ENCODE measurements around the gene MIOS.

The MIOS gene

DNA sequence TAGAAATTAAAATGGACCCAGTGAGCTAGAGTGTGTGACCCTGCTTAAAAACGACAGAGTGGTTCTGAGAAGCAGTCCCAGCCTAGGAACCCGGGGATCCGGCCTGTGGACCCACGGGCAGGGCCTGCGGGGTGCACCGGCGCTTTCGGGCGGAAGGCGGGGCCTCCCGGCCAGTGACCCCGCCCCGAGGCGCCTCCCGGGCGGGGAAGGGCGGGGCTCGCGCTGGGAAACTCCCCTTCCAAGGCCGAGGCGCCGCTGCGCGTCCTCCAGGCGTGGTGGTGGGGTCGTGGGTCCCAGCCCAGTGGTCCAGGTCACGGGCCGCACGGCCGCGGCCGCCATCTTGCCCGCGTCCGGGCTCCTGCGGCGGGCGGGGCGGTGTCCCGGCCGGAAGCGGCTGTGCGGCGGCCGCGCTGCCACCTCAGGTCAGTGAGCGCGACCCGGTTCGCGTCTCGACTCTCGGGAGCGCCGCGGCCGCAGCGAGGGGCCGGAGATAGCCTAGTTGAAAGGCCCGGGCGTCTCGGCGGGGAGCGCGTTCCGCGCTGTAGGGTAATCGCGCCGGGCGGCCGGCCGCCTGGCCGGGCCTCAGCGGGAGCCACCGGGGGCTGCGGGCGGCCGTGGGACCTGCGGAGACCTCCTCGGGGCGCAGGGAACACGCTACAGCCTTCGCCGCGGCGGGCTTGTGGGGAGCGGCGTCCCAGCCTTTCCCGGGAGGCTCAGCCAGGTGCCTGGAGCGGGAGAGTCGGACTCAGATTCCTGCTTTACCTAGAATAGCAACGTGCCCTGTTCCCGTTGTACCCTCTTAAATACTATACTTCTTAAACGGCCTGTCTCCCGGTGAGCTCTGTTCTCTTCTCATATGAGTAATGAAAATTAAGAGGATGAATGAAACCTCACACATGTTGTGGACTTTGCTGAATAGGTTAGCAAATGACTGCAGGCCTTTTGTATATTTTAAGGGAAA lies at the start of gene MIOS:
Gene MIOS (plus strand): TSS at position 234 of the 961 bp plus-strand sequence. CDS start 5,592 bp downstream, outside the sequence.
- peak; percentile 53 to 78 (median 59) for DNase-seq

DNA sequence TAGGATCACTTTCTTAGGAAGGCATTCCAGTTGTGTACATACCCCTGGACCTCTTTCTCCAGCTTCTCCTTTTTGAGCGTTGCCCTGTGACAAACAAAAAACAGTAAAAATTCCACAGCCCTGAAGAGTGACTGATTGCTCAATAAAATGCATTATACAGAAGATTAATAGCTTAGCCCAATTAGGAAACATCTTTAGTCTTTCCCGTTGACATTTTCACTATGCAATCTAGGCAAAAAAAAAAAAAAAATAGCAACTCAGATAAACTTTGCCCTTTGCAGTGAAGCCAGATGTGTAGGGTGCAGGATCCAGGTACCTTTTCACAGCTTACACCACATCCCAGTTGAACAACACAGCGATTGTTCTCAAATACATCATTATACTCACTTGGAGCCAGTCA lies 48.9 kb upstream of the MIOS start:
- DNase-seq = no peak

DNA sequence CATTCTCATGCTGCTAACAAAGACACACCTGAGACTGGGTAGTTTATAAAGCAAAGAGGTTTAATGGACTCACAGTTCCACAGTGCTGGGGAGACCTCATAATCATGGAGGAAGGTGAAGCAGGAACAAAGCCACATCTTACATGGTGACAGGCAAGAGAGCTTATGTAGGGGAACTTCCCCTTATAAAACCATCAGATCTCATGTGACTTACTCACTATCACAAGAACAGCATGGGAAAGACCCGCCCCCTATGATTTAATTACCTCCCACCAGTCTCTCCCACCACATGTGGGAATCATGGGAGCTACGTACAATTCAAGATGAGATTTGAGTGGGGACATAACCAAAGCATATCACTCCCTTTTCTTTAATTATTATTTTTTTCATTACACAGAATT lies 47.6 kb upstream of the MIOS start:
- DNase-seq = no peak

DNA sequence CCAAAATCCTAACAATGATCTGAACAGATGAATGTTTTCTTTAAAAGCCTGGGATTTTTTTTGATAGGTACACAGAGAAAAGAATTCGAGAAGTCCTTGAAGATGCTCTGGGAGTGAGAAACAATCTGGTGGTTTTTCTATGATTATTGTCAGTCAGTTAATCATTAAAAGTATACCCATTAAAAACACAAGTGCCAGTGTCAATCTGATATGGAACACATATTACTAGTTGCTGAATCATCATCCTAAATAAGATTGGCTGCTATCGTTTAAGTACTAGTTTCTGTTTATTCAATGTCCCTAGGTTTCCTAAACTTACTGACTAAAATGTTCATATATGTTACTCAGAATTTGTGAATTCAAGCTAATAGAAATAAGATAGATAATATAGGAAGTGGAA lies 47.2 kb upstream of the MIOS start:
- DNase-seq = no peak

DNA sequence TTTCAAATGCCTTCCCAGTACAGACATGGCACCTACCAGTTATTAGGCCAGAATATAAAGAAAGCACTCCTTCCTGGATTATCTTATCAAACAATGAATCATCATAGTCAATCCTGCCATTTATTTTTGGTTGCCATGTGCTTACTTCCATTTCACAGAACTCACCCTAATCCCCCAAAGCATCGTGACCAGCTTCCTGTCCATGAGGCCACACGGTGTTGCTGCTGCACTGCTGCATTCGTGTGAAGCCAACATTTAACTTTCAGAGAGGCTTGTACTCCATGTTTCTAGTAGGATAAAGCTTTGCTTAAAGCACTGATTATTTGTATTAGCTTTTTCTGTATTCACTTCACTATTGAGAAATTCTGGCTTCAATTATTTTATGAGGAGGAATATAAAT lies 45.4 kb upstream of the MIOS start:
- DNase-seq = no peak

DNA sequence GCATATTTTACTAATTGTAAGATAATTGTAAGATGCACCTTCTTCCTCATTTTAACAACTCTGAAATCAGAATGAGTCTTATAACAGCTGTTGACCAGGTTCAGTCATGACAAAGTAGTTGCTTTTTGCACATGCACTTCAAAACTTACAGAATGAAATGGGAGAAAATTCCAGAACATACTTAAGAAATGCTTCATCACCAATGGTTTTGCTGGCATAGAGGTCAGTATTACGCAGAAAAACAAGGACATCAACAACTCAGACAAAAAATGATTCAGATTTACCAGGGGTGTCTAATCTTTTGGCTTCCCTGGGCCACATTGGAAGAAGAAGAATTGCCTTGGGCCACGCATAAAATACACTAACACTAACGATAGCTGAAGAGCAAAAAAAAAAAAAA lies 44.3 kb upstream of the MIOS start:
- no peak for DNase-seq

DNA sequence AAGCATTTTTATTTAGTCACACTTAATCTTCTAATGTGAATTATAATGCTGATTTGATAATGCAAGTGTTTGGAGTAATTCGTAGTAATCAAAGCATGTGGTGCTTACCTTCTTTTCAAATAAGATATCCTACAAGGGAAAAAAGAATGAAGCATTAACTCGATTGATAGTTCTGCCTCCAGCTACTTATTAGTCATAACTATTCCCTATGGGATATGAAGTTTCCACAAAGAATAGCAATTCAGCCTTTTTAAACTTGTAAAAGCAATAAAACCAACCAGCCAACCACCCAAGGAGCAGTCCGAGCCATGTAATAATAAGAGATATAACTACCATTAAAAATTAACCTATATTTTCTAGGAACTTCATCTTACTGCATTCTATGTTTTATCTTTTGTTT lies 42.6 kb upstream of the MIOS start:
- no peak for DNase-seq

DNA sequence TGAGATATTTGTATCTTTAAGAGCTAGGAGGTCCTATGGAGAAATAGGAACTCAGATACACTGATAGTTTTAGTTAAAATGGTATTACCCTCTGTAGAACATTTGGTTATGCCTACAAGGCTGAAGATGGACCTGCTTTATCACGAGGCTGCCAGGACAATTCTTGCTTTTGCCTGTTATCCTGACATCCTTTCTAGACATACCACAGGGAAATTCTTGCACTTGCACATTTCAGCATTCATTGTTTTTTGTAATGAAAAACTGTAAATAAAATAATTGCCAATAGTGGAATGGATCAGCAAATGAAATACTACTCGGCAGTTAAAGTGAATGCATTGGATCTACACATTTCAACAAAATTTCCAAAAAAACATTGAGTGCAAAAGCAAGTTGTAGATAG lies 40.7 kb upstream of the MIOS start:
- DNase-seq = no peak

DNA sequence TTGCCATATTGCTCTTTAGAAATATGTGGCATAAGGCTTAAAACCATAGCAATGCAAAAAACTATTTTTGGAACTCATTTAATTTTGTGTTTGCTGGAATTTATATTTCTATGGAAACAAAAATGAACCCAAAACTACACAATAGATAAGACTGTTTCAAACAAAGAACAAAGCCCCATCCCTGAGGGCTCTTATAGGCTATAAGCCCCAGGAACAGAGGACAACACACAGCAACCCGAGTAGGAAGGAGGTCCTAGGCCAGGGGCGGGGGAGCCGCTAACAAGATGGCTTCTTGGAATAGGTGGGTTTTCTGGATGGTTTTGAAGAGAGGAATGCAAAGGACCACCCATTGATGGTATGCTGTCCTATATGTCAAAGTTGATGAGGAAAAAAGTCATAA lies 39.6 kb upstream of the MIOS start:
- no peak for DNase-seq

DNA sequence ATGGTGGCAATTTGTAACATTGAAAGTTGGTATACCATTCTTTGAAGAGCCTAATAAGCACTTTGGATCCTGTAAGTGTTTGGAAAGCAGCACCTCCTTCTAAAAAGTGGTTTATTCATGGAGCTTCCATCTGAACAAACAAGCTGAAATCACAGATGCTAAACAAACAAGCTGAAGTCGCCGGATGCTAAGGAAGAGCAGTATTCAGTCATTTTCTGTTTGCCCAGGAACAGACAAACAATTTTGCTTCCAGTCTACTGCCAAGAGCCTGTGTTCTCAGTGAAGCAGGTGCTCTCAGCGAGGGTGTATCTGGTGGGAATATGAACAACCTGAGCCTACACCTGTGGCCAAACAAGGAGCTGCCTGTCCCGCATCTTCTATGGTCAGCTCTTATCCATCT lies 37.4 kb upstream of the MIOS start:
- no peak for DNase-seq

DNA sequence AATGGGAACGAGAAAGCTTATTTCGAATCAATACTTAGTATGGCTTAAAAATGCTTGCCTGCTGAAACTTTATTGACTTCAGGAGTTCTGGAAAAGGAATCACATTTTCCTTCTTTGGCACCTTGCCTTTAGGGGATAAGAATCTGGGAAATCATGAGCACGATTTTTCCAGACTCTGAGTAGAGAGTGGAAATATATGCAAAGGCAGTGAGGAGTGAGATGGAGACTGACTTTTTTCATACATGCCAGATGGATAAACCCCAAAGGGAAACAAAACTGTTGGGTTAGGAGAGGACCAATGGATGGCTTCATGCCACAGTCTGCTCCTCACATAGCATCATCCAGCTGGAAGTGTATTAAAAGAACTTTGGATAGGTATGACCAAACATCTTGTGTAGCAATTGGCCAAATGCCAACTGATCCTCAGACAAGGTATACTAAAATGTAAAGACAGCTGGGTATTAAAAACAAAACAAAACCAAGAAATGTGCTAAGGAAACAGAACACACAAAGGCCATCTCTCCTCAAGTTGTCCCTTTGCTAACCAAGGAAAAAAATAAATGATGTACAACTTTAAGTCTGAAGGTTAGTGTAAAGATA lies 32.8 kb upstream of the MIOS start:
- no peak for DNase-seq

DNA sequence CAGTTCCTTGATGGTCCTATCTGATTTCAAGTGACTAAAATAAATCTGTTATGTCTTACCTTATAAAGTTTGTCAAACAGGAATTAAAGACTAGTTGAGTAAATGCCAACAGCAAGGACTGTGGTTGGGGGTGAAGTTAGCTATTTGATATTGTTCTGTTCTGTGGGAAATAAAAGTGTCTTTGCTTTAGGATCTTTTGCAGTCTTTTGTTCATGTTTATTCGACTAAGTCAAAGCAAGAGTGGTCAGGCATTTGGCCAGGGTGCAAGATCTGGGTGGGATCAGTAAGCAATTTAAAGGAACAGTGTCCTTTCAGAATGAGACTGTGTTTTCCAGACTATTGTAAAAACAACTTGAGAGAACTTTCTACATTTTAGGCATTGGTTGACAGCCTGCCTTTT lies 31.0 kb upstream of the MIOS start, which contains the start of gene COL28A1:
Gene COL28A1 (minus strand): TSS at position 183 of the 400 bp plus-strand sequence. CDS start 2,998 bp downstream, outside the sequence.
- no peak for DNase-seq

DNA sequence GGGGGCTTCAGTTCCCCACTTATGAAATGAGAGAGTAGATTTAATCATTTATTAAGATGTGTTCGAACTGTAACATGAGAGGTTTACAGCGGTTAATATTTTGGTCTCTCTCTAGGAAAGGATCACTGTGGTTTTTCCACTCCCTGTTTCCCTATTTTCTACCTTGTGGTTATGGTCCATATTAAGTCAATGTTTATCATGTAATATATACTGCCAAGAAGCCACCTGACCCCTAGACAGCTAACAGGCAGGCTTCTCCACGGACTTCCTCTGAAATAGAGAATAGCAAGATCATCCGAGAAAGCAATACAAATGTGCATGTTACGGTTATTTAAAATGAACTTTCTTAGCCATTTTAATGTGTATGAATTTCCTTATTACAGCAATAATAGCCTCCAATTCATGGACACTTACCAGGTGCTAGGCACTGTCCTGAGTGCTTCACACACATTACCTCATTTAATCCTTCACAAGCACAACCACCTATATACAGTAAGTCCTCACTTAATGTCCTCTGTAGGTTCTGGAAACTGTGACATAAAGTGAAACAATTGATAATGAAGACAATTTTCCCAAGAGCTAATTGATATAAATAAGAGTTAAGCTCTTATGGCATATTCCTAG lies 30.2 kb upstream of the MIOS start:
- DNase-seq = no peak

DNA sequence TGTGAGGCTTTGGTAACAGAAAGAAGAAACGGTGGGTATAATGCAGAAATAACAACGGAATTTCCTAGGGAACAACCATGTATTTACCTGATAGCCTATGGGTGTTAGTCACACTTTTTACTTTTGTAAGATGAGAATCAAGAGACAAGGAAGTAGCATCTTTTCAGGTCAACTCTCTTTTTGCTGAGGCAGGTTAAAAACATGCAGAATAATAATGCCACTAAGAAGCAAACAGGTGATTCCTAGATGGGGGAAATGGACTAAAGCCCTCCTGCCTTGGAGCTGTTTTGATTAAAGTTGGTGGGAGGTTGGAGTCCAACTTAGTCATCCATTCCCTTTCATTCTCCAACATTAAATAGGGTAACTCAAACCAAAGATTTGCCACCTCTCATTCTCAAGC lies 29.0 kb upstream of the MIOS start:
- no peak for DNase-seq

DNA sequence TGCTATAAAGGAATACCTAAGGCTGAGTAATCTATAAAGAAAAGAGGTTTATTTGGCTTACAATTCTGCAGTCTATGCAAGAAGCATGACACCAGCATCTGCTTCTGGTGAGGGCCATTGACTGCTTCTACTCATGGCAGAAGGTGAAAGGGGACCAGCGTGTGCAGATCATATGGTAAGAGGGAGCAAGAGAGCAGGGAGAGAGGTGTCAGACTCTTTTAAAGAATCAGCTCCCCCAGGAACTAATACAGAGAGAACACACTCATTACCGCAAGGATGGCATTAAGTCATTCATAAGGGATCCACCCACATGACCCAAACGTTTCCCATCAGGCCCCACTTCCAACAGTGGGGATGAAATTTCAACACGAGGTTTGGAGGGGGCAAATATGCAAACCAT lies 27.5 kb upstream of the MIOS start:
- no peak for DNase-seq

DNA sequence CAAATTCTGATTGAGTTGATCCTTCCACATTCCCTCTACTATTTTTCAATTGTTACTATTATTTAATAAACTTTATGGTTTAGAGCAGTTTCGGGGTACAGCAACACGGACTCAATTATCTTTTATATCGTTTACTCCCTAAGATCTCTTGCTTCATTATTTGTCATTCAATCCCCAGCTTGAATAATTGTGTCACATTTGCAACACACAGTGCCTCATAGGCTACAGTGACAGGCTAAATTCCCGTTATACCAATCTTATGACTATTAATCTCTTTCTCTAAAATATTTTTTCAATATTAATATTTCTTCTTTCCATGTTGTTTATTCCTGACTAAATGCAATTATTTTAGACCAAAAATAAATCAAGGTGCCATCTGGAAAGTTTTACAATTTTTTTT lies 27.0 kb upstream of the MIOS start:
- DNase-seq = no peak

DNA sequence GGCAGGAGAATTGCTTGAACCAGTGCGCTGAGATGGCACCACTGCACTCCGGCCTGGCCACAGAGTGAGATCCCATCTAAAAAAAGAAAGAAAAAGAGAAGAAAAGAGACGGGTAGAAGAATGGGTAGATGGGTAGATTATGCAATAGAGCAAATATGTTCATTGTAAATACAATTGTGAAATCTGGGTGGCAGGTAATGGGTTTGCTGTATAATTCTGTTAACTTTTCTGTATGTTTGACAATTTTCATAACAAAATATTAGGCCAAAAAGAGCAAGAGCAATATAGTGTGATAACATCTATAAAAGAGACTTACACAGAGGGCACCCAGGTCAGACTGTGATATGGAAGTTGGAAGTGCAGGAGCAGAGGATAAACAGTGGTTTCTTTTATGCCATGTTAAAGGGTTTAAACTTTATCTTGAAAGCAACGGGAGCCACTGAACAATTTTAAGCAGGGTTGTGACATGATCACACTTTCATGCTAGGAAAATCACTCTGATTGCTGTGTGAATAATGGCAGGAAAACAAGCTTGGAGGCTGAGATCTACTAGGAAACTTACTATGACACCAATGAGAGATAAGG lies 24.3 kb upstream of the MIOS start:
- DNase-seq = no peak

DNA sequence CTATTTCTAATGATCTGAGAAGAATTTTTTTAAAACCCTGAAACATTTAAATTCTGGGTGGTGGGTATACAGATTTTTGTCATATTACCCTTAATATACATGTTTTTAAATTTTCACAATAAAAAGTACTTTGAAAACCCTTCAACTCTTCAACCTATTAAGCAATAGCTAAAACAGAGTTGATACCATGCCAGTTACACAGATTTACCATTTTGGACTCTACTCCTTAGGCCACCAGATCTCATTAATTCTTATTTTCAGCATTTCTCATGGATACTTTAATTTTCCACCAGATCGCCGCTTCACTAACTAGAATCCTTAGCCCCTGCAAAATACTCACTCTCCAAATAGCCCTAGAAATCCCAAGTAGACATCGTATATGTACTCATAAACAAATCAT lies 18.3 kb upstream of the MIOS start:
- DNase-seq = no peak

DNA sequence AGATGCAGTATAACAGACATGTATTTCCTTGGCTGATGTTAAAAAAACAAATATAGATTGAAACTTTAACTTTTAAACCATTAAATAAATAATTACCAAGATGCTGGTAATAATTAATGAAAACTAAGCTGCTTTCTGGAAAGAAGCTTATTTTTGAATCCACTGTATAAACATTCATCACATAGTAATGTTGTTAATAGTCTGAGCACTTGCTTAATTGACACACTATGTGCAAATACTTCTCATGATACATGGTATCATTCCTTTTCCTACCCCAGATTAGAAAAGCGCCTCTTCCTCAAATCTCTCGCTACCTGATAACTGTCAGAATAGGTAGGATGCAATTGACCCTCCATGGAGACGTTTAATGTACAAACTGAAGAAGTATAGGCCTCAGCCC lies 16.0 kb upstream of the MIOS start:
- DNase-seq = no peak

DNA sequence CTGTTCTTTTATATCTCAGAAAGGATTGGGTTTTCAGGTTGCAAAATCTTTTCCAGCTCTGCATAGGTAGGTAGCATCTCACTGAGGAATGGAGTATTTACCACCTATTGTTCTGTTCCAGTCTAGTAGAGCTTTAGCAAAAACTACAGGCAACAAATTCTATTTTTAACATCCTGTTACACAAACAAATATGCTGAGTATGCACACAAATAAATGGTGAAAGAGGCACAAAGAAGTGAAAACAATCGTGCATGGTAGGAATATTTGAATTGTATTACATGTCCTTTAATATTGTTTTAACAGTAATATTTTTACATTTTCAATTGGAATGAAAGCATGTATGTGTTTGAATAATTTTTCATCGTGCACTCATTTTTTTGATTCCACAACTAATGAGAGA lies 14.5 kb upstream of the MIOS start:
- DNase-seq = no peak

DNA sequence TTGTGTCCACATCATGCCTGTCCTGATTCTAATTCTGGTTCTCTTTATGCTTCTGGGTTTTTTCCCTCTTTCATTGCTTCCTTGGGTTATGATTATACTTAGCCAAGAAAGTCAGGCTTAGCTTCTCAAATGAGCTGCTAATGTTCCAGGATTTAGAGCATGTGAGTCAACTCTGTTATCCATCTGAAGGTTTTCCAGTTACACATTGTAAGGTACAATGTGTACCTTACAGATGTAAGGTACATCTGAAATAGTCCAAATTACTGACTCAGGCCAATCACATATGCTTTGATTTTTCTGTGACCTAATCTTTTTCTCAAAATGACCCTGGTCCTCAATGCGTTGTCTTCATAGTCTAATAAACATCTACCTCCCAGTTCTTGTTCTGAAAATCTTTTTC lies 13.3 kb upstream of the MIOS start:
- DNase-seq = no peak

DNA sequence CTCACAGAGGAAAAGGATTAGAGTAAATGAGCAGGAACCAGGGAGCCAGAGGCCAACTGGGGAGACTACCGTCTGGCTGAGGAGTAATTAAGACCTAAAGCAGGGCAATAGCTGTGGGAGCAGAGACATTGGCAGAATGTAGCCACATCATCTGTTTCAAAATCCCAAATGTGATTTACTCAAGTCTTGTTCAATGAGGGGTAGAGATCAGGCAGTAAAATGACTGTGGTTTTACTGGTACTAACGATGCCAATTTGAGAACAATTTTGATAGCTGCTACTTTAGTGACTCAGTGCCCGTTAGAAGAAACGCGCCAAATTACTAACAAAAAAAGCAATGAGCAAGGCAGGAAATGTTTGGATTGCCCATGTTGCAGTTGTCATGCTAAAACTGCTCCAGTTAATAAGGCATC lies 12.7 kb upstream of the MIOS start:
- DNase-seq = no peak

All from activated naive CD4-positive, alpha-beta T cell (primary cell).